IPS-18c (cell line): ENCODE data around the gene HDAC5.
"Not testable (repeated sequence)": the region's sequence is repeated elsewhere in the genome, so short reads cannot be mapped to it uniquely, and the experiment has no call there.

Source experiments
- H3K4me3 ChIP-seq: 2 replicates; pipeline ENCODE4 v1.7.0; 2013; ENCODE audit warnings: low read depth, mild to moderate bottlenecking, low read length, moderate library complexity; ENCODE audit not compliant: insufficient read depth
- H3K9me3 ChIP-seq: one replicate; pipeline ENCODE4 v1.6.1; 2013; ENCODE audit warnings: mild to moderate bottlenecking, low read length, moderate library complexity; ENCODE audit not compliant: control insufficient read depth, insufficient read depth

The HDAC5 gene

GRCh38 chr17:44123356-44124117, at the start of gene HDAC5:
Gene HDAC5 (minus strand): TSS chr17:44123641. CDS start chr17:44117515, 6,126 bp downstream.
- peak within 1 kb of the TSS; percentile 94 for H3K4me3 ChIP-seq
- no peaks in the 10 kb centered on the region for H3K9me3 ChIP-seq

GRCh38 chr17:44171931-44172455, 48.6 kb upstream of the HDAC5 start:
- Histone ChIP-seq H3K9me3 (no peaks in the 10 kb centered on the region), H3K4me3 (no peak overlapping the region)

GRCh38 chr17:44170499-44171201, 47.2 kb upstream of the HDAC5 start, which contains the start of gene ASB16:
Gene ASB16 (plus strand): TSS chr17:44170704. CDS start chr17:44170790, 86 bp downstream.
- H3K4me3 ChIP-seq, result no peak within 1 kb of the TSS
- no peaks in the 10 kb centered on the region for H3K9me3 ChIP-seq

GRCh38 chr17:44170135-44170498, 46.7 kb upstream of the HDAC5 start:
- Histone ChIP-seq H3K4me3 (no peak overlapping the region), H3K9me3 (no peaks in the 10 kb centered on the region)

GRCh38 chr17:44167181-44167861, 43.9 kb upstream of the HDAC5 start:
- Histone ChIP-seq H3K4me3 (no peak overlapping the region), H3K9me3 (no peaks in the 10 kb centered on the region)

- H3K9me3 ChIP-seq, result no peaks in the 10 kb centered on the region
Measured at GRCh38 chr17:44164476-44164875, 41.0 kb upstream of the HDAC5 start.

GRCh38 chr17:44159519-44160210, 36.2 kb upstream of the HDAC5 start:
- no peaks in the 10 kb centered on the region for H3K9me3 ChIP-seq

More at GRCh38 chr17:44164476-44164875, 41.0 kb upstream of the HDAC5 start:
- no peak overlapping the region for H3K4me3 ChIP-seq

GRCh38 chr17:44155488-44155887, 32.0 kb upstream of the HDAC5 start:
- H3K9me3 ChIP-seq, result no peaks in the 10 kb centered on the region
- H3K4me3 ChIP-seq, result no peak overlapping the region

More at GRCh38 chr17:44159519-44160210, 36.2 kb upstream of the HDAC5 start:
- no peak overlapping the region for H3K4me3 ChIP-seq

GRCh38 chr17:44152875-44153274, 29.4 kb upstream of the HDAC5 start:
- H3K9me3 ChIP-seq, result peaks cover 3% of the 10 kb centered on the region
- H3K4me3 ChIP-seq, result no peak overlapping the region

GRCh38 chr17:44149750-44150329, 26.4 kb upstream of the HDAC5 start:
- H3K9me3 ChIP-seq, result peaks cover 3% of the 10 kb centered on the region
- no peak overlapping the region for H3K4me3 ChIP-seq

- not testable (repeated sequence) for H3K4me3 ChIP-seq, H3K9me3 ChIP-seq
Measured at GRCh38 chr17:44149066-44149465, 25.6 kb upstream of the HDAC5 start.

- H3K4me3 ChIP-seq, result no peak overlapping the region
- H3K9me3 ChIP-seq, result peaks cover 3% of the 10 kb centered on the region
Measured at GRCh38 chr17:44147812-44148211, 24.4 kb upstream of the HDAC5 start.

- Histone ChIP-seq H3K9me3 (peaks cover 3% of the 10 kb centered on the region), H3K4me3 (no peak overlapping the region)
Measured at GRCh38 chr17:44146375-44147346, 23.2 kb upstream of the HDAC5 start.

GRCh38 chr17:44144966-44145739, 21.7 kb upstream of the HDAC5 start:
- Histone ChIP-seq H3K9me3 (peaks cover 2% of the 10 kb centered on the region), H3K4me3 (no peak overlapping the region)

GRCh38 chr17:44143921-44144320, 20.5 kb upstream of the HDAC5 start:
- H3K9me3 ChIP-seq, result not testable (repeated sequence)

More at GRCh38 chr17:44143921-44144320, 20.5 kb upstream of the HDAC5 start:
- H3K4me3 ChIP-seq, result not testable (repeated sequence)
